ENCODE results near the gene SLC37A1.
"Not testable (repeated sequence)": the region's sequence is repeated elsewhere in the genome, so short reads cannot be mapped to it uniquely, and the experiment has no call there.

The SLC37A1 gene

DNA sequence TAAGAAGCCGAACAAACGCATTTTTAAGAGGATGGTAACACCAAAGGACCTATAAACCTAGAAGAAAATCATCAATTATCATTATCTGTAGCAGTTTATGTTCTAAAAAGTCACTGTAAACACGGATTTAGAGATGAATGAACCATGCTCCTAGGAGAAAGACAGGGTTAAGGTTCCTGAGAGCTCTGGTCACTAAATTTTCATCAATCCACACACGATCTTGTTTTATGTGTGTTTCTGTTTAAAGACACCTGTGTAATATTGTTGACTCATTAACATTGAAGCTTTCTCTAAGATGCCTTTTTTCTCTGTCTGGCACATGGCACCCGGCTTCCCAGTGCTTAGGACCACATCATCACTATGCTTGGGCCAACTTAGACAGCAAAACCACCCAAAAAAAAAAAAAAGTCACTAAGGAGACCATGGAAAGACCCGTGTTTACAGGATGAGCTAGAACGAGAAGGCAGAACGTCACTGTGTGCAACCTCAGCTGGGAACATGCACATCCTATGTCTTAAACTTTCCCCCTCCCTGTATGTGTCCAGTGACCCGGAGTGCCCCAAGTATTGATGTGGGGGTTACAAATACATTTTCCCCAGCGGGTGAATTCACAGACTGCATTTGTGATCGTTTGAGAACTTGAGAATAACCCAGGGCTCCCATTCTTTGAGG lies 84.0 kb downstream of the SLC37A1 start:
- DNase-seq: no peak

DNA sequence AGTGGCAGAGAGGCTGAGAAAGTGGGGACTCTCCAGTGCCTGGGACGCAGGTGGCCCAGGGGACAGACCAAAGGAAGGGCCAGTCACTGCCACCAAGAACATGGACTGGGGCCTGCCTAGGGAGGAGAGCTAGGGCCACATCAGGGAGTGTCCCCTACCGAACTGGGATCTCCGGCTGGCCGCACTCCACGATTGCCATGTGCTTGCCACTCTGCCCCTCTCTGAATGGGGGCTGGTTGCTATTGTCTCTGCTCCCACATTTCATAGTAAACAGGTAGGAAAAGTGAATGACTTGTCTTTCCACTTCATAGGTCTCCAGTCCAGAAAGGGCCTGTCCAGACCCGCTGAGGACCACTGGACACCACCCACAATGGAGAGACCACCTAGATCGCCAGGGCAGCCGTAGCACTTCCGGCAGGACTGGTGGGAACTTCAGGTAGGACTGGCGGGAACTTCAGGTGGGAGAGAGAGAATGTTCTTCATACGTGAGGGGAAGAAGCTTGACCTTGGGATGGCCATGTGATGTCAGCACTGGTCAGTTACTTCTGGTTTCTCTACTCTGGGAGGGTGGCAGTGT lies 84.6 kb downstream of the SLC37A1 start:
- no peak for DNase-seq

DNA sequence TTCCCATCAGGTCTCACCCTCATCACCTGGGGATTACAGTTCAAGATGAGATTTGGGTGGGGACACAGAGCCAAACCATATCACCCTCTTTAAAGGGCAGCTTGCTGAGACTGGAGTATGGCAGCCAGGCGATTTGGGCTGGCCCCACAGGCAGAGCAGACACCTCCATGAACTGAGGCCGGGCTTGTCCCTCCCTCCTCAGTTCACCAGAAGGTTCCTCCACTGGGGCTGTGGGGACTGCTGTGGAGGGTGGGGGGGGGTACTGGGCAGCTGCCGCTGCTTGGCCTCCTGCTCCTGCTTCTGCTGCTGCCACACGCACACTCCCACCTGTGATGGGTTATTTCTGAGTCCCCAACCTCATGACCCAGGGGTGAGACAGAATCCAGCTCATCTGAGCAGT lies 85.8 kb downstream of the SLC37A1 start:
- DNase-seq: no peak

DNA sequence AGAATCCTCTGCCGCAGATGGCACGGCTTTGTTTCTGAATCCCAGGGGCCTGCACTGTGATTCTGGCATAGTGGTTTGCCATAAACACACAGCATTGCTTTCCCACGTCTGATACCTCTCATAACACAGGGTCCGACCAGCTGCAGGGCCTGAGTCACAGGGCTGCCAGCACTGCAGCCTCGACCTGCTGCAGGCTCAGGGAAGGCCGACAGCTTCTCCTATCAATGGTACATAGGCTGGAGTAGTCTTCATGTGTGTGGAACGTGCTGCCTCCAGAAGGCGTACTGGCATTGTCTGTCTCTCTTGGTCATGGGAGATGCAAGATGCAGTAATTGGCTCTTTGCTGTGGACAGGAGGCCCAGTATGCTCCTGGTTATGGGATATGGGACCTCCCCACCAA lies 86.3 kb downstream of the SLC37A1 start:
- no peak for DNase-seq

DNA sequence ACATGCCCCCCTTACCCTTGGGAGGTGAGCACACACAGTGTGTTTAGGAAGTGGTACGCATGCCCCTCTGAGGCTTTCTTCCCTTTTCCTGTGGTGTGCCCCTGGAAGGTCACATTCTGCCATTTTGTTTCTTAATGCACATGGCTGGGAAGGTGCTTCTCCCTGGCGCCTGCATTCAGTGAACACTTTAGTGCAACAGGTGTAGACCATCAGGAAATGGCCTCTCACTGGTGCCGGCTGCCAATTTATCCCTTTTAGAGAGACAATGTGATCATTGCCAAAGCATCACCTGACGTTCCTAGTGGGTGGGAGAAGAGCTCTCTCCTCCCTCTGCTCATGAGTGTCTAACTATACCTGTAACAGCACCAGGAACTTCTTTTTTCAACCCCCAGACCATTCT lies 88.0 kb downstream of the SLC37A1 start:
- no peak for DNase-seq

GRCh38 chr21:42607102-42607501 lies 93.5 kb downstream of the SLC37A1 start:
- no peak for DNase-seq

DNA sequence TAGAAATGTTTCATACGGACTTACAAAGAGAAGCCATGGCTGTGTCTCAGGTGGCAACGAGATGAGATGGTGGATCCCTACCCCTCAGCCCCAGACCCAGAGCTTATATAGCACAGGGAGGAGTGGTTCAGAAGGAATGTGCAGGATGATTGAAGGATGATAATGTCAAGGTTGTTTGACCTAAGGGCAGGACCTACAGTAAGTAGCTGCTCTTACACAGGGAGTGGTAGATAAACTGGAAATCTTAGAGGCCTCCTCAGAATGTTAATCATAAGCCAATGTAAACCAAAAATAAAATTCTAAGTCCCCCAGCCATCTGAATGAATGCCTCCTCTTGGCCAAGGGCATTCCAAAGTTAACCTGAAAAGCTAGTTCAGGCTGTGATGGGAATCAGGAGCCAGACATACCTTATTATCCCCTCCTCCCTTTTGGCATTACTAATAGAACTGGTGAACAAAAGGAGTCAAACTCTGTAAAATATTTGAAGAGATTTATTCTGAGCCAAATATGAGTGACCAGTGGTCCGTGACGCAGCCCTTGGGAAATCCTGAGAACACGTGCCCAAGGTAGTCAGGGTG lies 94.0 kb downstream of the SLC37A1 start:
- no peak for DNase-seq

DNA sequence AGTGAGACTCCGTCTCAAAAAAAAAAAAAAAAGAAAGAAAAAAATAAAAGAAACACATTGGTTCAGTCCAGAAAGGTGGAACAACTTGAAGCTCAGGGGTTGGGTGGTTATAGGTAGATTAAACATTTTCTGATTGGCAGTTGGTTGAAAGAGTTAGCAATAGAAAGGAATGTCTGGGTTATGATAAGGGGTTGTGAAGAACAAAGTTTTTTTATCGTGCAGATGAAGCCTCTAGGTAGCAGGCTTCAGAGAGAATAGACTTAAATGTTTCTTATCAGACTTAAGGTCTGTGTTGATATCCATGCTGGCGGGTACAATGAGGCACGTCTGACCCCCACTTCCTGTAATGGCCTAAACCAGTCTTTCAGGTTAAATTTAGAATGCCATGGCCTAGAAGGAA lies 94.8 kb downstream of the SLC37A1 start:
- DNase-seq: no peak

DNA sequence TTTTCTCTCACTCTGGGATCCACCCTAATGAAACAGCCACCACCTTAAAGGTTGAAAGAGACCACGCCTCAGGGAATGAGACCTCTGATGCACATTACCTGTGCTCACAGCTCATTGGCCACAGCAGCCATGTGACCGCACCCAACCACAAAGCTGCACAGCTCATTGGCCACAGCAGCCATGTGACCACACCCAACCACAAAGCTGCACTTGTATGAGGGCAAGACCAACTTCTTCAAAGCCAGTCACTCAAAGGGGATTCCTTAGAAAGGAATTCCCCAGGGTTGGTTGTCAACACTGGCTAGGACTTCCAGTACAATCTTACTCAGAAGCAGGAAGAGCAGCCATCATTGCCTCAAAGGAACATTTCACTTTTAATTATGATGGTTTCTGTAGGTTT lies 96.2 kb downstream of the SLC37A1 start:
- no peak for DNase-seq

DNA sequence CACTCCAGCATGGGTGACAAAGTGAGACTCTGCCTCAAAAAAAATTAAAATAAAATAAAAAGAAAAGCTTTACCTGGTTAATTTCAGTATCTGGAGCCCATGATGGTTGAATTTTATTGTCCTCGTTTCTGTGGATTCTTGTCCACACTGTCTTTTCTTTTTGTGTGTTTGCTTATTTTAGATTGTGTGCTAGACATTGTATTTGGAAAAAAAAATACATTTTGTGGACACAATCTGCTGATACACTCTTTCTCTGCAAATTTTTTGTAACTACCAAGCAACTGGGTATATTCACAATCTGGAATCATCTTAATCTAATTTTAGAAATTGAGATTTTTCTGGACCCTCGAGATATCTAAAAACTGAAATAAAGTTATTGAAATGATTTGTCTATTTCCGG lies 98.2 kb downstream of the SLC37A1 start:
- no peak for DNase-seq

DNA sequence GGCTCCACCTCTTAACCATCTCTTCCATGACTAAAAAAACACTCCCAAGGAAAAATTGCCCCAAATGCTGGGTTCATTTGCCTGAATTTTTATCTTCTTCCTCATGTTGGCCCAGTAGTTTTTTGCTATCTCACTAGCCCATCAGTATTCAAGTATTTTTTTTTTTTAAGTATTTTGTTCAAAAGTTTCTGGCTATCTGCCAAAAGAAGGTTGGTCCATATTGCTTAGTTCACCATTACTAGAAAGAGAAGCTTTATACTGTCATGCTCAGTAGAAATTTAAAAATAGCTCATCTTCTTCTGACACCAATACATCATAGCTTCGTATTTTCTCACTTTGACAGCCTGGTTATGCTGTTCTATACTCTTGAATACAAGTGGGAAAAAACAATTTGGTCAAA lies 98.7 kb downstream of the SLC37A1 start:
- no peak for DNase-seq

- DNase-seq: no peak
These were observed 100.1 kb downstream of the SLC37A1 start for GRCh38 chr21:42613756-42614155.

DNA sequence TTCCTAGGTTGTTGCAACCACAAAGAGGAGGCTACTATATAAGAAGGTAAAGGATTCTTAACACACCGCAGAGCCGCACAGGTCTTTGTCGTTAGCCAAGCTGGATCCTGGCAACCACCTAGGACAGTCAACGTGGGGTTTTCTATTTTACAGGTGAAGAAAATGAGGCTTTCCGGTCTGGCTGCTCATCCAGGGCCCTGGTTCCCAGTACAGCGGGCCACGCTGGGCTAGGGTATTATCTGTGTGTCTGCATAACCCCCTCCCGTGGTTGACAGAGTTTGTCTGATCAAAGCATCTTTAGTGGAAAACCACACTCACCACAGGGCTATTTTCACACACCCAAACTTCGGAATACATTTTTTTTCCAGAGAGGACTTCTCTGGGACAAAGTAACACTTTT lies 100.7 kb downstream of the SLC37A1 start:
- peak; percentile 27 for DNase-seq

GRCh38 chr21:42614811-42615351 lies 101.2 kb downstream of the SLC37A1 start:
- DNase-seq: peak; percentile 14

DNA sequence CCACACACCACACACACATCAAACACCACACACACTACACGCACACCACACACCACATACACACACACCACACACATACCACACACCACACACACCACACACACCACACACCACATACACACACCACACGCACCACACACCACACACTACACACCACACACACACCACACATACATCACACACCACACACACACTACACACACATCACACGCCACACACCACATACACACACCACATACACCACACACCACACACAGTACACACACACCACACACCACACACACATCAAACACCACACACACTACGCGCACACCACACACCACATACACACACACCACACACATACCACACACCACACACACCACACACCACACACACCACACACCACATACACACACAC lies 101.7 kb downstream of the SLC37A1 start:
- DNase-seq: not testable (repeated sequence)

DNA sequence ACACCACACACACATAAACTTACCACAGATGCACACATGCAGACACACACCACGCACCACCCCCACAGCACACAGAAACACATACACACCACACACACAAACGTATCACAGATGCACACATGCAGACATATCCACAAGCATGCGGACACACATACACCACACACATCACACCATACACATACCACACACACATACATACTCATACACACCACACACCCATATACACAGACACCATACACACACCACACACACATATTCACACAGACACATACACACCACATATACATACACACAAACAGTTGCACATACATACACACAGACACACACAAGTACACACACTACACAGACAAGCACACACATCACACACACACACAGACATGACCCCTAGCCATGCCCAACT lies 102.3 kb downstream of the SLC37A1 start:
- no peak for DNase-seq

- DNase-seq: no peak
These were observed 102.8 kb downstream of the SLC37A1 start for GRCh38 chr21:42616446-42616845.

DNA sequence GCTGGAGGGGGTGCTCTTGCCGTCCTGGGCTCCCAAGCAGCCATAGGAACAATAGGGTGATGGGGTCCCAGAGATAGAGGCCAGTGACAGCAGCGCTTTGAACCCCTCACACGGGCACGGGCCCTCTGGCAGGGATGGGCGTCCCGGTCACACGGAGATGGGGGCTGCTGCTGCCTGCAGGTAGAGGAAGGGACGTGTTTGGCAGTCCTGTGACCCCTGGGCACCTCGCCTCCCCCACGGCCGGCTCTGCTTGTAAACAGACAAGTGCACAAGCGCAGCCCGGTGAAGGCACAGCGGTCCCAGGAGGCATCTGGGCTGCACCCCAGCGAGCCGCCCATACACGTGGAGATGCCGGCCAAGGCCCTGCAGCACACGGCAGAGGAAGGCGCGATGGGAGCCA lies 103.3 kb downstream of the SLC37A1 start:
- DNase-seq: no peak

- no peak for DNase-seq
These were observed 103.8 kb downstream of the SLC37A1 start for GRCh38 chr21:42617486-42617885.

- DNase-seq: no peak
These were observed 105.1 kb downstream of the SLC37A1 start for GRCh38 chr21:42618707-42619102.

- no peak for DNase-seq
These were observed 105.5 kb downstream of the SLC37A1 start for GRCh38 chr21:42619166-42619565.

GRCh38 chr21:42619841-42620240 lies 106.2 kb downstream of the SLC37A1 start:
- DNase-seq: no peak

GRCh38 chr21:42621166-42621818 lies 107.6 kb downstream of the SLC37A1 start:
- DNase-seq: no peak

- DNase-seq: no peak
These were observed 108.1 kb downstream of the SLC37A1 start for GRCh38 chr21:42621819-42622177.
